Measurements from ENCODE around the gene PRDM11.

The PRDM11 gene

GRCh38 chr11:45250035-45250718 is 103.7 kb downstream of the PRDM11 start:
- Histone ChIP-seq H3K4me3 (no peak overlapping the region), H3K27ac (no peak overlapping the region)

- H3K4me3 ChIP-seq = no peak overlapping the region
Observed at GRCh38 chr11:45252134-45252856, 105.9 kb downstream of the PRDM11 start.

GRCh38 chr11:45252877-45253276 is 106.4 kb downstream of the PRDM11 start:
- Histone ChIP-seq H3K4me3 (no peak overlapping the region), H3K27ac (no peak overlapping the region)

More at GRCh38 chr11:45252134-45252856, 105.9 kb downstream of the PRDM11 start:
- H3K27ac ChIP-seq = no peak overlapping the region

- no peak overlapping the region for H3K4me3 ChIP-seq
- H3K27ac ChIP-seq = no peak overlapping the region
Observed at GRCh38 chr11:45253640-45254039, 107.2 kb downstream of the PRDM11 start.

GRCh38 chr11:45254070-45254469 is 107.6 kb downstream of the PRDM11 start:
- Histone ChIP-seq H3K27ac (no peak overlapping the region), H3K4me3 (no peak overlapping the region)

GRCh38 chr11:45258982-45259530 is 112.6 kb downstream of the PRDM11 start:
- H3K4me3 ChIP-seq = no peak overlapping the region
- no peak overlapping the region for H3K27ac ChIP-seq

- Histone ChIP-seq H3K27ac (no peak overlapping the region), H3K4me3 (no peak overlapping the region)
Observed at GRCh38 chr11:45259592-45259991, 113.2 kb downstream of the PRDM11 start.

GRCh38 chr11:45260071-45260470 is 113.6 kb downstream of the PRDM11 start:
- Histone ChIP-seq H3K27ac (no peak overlapping the region), H3K4me3 (no peak overlapping the region)

GRCh38 chr11:45262900-45263299 is 116.5 kb downstream of the PRDM11 start:
- H3K4me3 ChIP-seq = no peak overlapping the region
- no peak overlapping the region for H3K27ac ChIP-seq

GRCh38 chr11:45263773-45264172 is 117.3 kb downstream of the PRDM11 start:
- H3K27ac ChIP-seq = no peak overlapping the region
- no peak overlapping the region for H3K4me3 ChIP-seq

- Histone ChIP-seq H3K4me3 (no peak overlapping the region), H3K27ac (peak overlapping the region in 2 of 21 experiments; percentile 16 to 35)
Observed at GRCh38 chr11:45264839-45265515, 118.5 kb downstream of the PRDM11 start.

GRCh38 chr11:45265969-45266675 is 119.7 kb downstream of the PRDM11 start:
- no peak overlapping the region for H3K4me3 ChIP-seq

GRCh38 chr11:45266676-45267020 is 120.2 kb downstream of the PRDM11 start:
- Histone ChIP-seq H3K27ac (no peak overlapping the region), H3K4me3 (no peak overlapping the region)

More at GRCh38 chr11:45265969-45266675, 119.7 kb downstream of the PRDM11 start:
- H3K27ac ChIP-seq = no peak overlapping the region

- H3K27ac ChIP-seq = no peak overlapping the region
- no peak overlapping the region for H3K4me3 ChIP-seq
Observed at GRCh38 chr11:45267052-45267451, 120.6 kb downstream of the PRDM11 start.

GRCh38 chr11:45267652-45268299 is 121.3 kb downstream of the PRDM11 start:
- Histone ChIP-seq H3K4me3 (no peak overlapping the region), H3K27ac (no peak overlapping the region)

- H3K4me3 ChIP-seq = no peak overlapping the region
- H3K27ac ChIP-seq = no peak overlapping the region
Observed at GRCh38 chr11:45269678-45270077, 123.2 kb downstream of the PRDM11 start.

- Histone ChIP-seq H3K4me3 (no peak overlapping the region), H3K27ac (no peak overlapping the region)
Observed at GRCh38 chr11:45270946-45271716, 124.7 kb downstream of the PRDM11 start.

- Histone ChIP-seq H3K27ac (no peak overlapping the region), H3K4me3 (no peak overlapping the region)
Observed at GRCh38 chr11:45272701-45273100, 126.3 kb downstream of the PRDM11 start.

- Histone ChIP-seq H3K27ac (no peak overlapping the region), H3K4me3 (no peak overlapping the region)
Observed at GRCh38 chr11:45273509-45273908, 127.1 kb downstream of the PRDM11 start.

Measured in skin epidermis (tissue), 12 donors.